Fibroblast of lung (primary cell): ENCODE data around the gene COTL1. TPM values are rescaled to one million over a fixed set of nuclear protein-coding genes. Genes with fewer than 3 reads are reported as not detected.

ENCODE experiments used
- DNase-seq, 2 donors: peaks; one replicate each; pipeline versions ENCODE4 v3.0.0 to v3.0.0-alpha.2; 2010; ENCODE audit warnings: low read depth in 2 of 2
- H2AFZ ChIP-seq: 2 replicates; pipeline ENCODE4 v1.5.1; 2012; ENCODE audit warnings: low read length, control low read depth, inconsistent platforms
- H3K27ac ChIP-seq: 2 replicates; pipeline ENCODE4 v1.5.1; 2011; ENCODE audit warnings: low read length, control low read depth; ENCODE audit not compliant: insufficient read depth
- H3K27me3 ChIP-seq: 2 replicates; pipeline ENCODE4 v1.5.1; 2011; ENCODE audit warnings: mild to moderate bottlenecking, low read length; ENCODE audit not compliant: control insufficient read depth, insufficient read depth
- H3K36me3 ChIP-seq: 2 replicates; pipeline ENCODE4 v1.5.1; 2011; ENCODE audit warnings: low read length; ENCODE audit not compliant: control insufficient read depth, insufficient read depth
- H3K4me1 ChIP-seq: 2 replicates; pipeline ENCODE4 v1.5.1; 2011; ENCODE audit warnings: low read length; ENCODE audit not compliant: control insufficient read depth, insufficient read depth; ENCODE audit errors: extremely low read depth
- H3K4me2 ChIP-seq: 2 replicates; pipeline ENCODE4 v1.5.1; 2011; ENCODE audit warnings: low read length, control low read depth; ENCODE audit not compliant: insufficient read depth; ENCODE audit errors: extremely low read depth
- H3K4me3 ChIP-seq, 4 experiments: fragments of 200-600 bp in 1 of 4; sonication (generic) in 1 of 4; replicated peaks in 1 of 4; 2 replicates each; pipeline ENCODE4 v1.5.1; 2011 to 2016; ENCODE audit warnings: low read length in 4 of 4, low read depth in 3 of 4, mild to moderate bottlenecking in 3 of 4, control low read depth in 2 of 4, inconsistent platforms in 1 of 4, mixed read lengths in 1 of 4; ENCODE audit not compliant: insufficient read depth in 1 of 4; ENCODE audit errors: control extremely low read depth in 1 of 4
- H3K79me2 ChIP-seq: 2 replicates; pipeline ENCODE4 v1.5.1; 2012; ENCODE audit warnings: mild to moderate bottlenecking, low read length, inconsistent platforms; ENCODE audit not compliant: control insufficient read depth, insufficient read depth
- H3K9ac ChIP-seq: 2 replicates; pipeline ENCODE4 v1.5.1; 2011; ENCODE audit warnings: mild to moderate bottlenecking, low read length, control low read depth; ENCODE audit not compliant: insufficient read depth
- H3K9me3 ChIP-seq: 2 replicates; pipeline ENCODE4 v1.5.1; 2012; ENCODE audit warnings: low read depth, low read length; ENCODE audit not compliant: control insufficient read depth, insufficient read depth
- H4K20me1 ChIP-seq: 2 replicates; pipeline ENCODE4 v1.5.1; 2011; ENCODE audit warnings: low read length; ENCODE audit not compliant: control insufficient read depth, insufficient read depth; ENCODE audit errors: extremely low read depth
- CTCF ChIP-seq, 2 donors: IDR thresholded peaks in 1 of 2; conservative IDR thresholded peaks in 1 of 2; 1 replicate in 1 of 2; 2 replicates in 1 of 2; pipeline ENCODE4 v1.5.1; 2011 to 2012; ENCODE audit warnings: low read length in 2 of 2, control low read depth in 1 of 2, inconsistent platforms in 1 of 2, low read depth in 1 of 2, mild to moderate bottlenecking in 1 of 2
- EZH2 ChIP-seq: IDR thresholded peaks from 2 replicates; pipeline ENCODE4 v1.5.1; 2012; ENCODE audit warnings: low read length, control low read depth, mild to moderate bottlenecking; ENCODE audit errors: missing control alignments
- polyA plus RNA-seq, 2 donors: library from polyadenylated mRNA; depleted of rRNA in 1 of 2; stranded (reverse) in 1 of 2; unstranded in 1 of 2; fragments of >200 nt; gene quantifications; 2 replicates each; pipeline ENCODE4 v1.2.1, GENCODE V29; 2011 to 2012; ENCODE audit warnings: missing spikeins in 1 of 2
- total RNA-seq: library from RNA; depleted of rRNA; stranded (reverse); fragments of >200 nt; gene quantifications from 2 replicates; pipeline ENCODE4 v1.2.1, GENCODE V29; 2014

Gene COTL1
- total and polyA plus RNA-seq, 2 donors (not counting 1 experiment from before 2014, with no cell fraction given) = 103 to 192 TPM

DNA sequence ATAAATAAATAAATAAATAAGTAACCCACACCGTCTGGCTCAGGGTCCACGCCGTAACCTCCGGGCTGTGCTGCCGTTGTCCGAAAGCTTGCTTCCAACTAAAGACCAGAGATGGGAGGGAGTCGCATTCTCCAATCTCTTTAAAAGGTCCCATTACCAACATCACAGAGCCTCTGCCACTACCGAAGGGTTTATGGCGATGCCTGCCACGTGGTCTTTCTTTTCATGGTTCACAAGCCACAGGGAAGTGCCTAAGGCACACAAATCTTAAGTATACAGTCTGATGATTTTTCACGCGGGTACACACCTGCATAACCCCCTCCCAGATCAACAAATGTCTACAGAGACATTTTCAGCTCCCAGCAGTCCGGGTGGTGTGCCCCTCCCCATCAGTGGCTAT is 1.4 kb downstream of the COTL1 start:
- Histone ChIP-seq H3K9me3 (no peaks in the 10 kb centered on the region), H4K20me1 (no peaks in the 10 kb centered on the region), H3K27ac (peak overlapping the region; percentile 77), H3K36me3 (peaks cover 14% of the 10 kb centered on the region), H2AFZ (no peak overlapping the region), H3K4me2 (peak overlapping the region; percentile 83), H3K79me2 (peaks cover 63% of the 10 kb centered on the region), H3K4me1 (peaks cover 24% of the 10 kb centered on the region), H3K4me3 (peak overlapping the region; percentile 61 to 91 (median 85)), H3K9ac (peak overlapping the region; percentile 83), H3K27me3 (no peaks in the 10 kb centered on the region)
- TF ChIP-seq CTCF (conservative IDR thresholded peaks at IDR 0.05 in 1 of 2, IDR thresholded peaks at IDR 0.05 in 1 of 2; ENCODE audit: low read depth in 1 of 2, low read length in 2 of 2) = no peak
- TF ChIP-seq EZH2 = no peak
- DNase-seq = peak in 1 of 2 donors; percentile 37

GRCh38 chr16:84614968-84615813 is 2.7 kb downstream of the COTL1 start:
- peak overlapping the region in 3 of 4 experiments; percentile 1 to 85 (median 85) for H3K4me3 ChIP-seq
- peak overlapping the region; percentile 79 for H3K4me2 ChIP-seq
- H3K36me3 ChIP-seq = peaks cover 14% of the 10 kb centered on the region
- no peak overlapping the region for H3K27ac ChIP-seq
- peaks cover 76% of the 10 kb centered on the region for H3K79me2 ChIP-seq
- H3K9me3 ChIP-seq = no peaks in the 10 kb centered on the region
- H3K4me1 ChIP-seq = peaks cover 27% of the 10 kb centered on the region
- peaks cover 2% of the 10 kb centered on the region for H4K20me1 ChIP-seq
- H2AFZ ChIP-seq = no peak overlapping the region
- H3K27me3 ChIP-seq = no peaks in the 10 kb centered on the region
- no peak overlapping the region for H3K9ac ChIP-seq
- DNase-seq = no peak
- TF ChIP-seq EZH2 (no peak), CTCF (conservative IDR thresholded peaks at IDR 0.05 in 1 of 2, IDR thresholded peaks at IDR 0.05 in 1 of 2; ENCODE audit: low read depth in 1 of 2, low read length in 2 of 2) (no peak)

- H3K4me2 ChIP-seq = peak overlapping the region; percentile 54
- no peak for TF ChIP-seq CTCF (conservative IDR thresholded peaks at IDR 0.05 in 1 of 2, IDR thresholded peaks at IDR 0.05 in 1 of 2; ENCODE audit: low read depth in 1 of 2, low read length in 2 of 2)
- TF ChIP-seq EZH2 = no peak
Measured at GRCh38 chr16:84614623-84614967, 3.3 kb downstream of the COTL1 start.

More at GRCh38 chr16:84614623-84614967, 3.3 kb downstream of the COTL1 start:
- Histone ChIP-seq H3K27ac (no peak overlapping the region), H3K36me3 (peaks cover 14% of the 10 kb centered on the region), H3K9ac (no peak overlapping the region), H3K4me1 (peaks cover 25% of the 10 kb centered on the region), H3K4me3 (no peak overlapping the region), H3K79me2 (peaks cover 82% of the 10 kb centered on the region), H2AFZ (no peak overlapping the region), H3K27me3 (no peaks in the 10 kb centered on the region), H4K20me1 (peaks cover 2% of the 10 kb centered on the region), H3K9me3 (no peaks in the 10 kb centered on the region)
- no peak for DNase-seq
